Fibroblast of lung (primary cell): ENCODE results near the gene PDGFC. TPM values are rescaled to one million over a fixed set of nuclear protein-coding genes. Genes with fewer than 3 reads are reported as not detected.

Experiments used
- DNase-seq, 2 donors: peaks; one replicate each; pipeline versions ENCODE4 v3.0.0 to v3.0.0-alpha.2; 2010; ENCODE audit warnings: low read depth in 2 of 2
- H2AFZ ChIP-seq: 2 replicates; pipeline ENCODE4 v1.5.1; 2012; ENCODE audit warnings: low read length, control low read depth, inconsistent platforms
- H3K27ac ChIP-seq: 2 replicates; pipeline ENCODE4 v1.5.1; 2011; ENCODE audit warnings: low read length, control low read depth; ENCODE audit not compliant: insufficient read depth
- H3K27me3 ChIP-seq: 2 replicates; pipeline ENCODE4 v1.5.1; 2011; ENCODE audit warnings: mild to moderate bottlenecking, low read length; ENCODE audit not compliant: control insufficient read depth, insufficient read depth
- H3K36me3 ChIP-seq: 2 replicates; pipeline ENCODE4 v1.5.1; 2011; ENCODE audit warnings: low read length; ENCODE audit not compliant: control insufficient read depth, insufficient read depth
- H3K4me1 ChIP-seq: 2 replicates; pipeline ENCODE4 v1.5.1; 2011; ENCODE audit warnings: low read length; ENCODE audit not compliant: control insufficient read depth, insufficient read depth; ENCODE audit errors: extremely low read depth
- H3K4me2 ChIP-seq: 2 replicates; pipeline ENCODE4 v1.5.1; 2011; ENCODE audit warnings: low read length, control low read depth; ENCODE audit not compliant: insufficient read depth; ENCODE audit errors: extremely low read depth
- H3K4me3 ChIP-seq, 4 experiments: fragments of 200-600 bp in 1 of 4; sonication (generic) in 1 of 4; replicated peaks in 1 of 4; 2 replicates each; pipeline ENCODE4 v1.5.1; 2011 to 2016; ENCODE audit warnings: low read length in 4 of 4, low read depth in 3 of 4, mild to moderate bottlenecking in 3 of 4, control low read depth in 2 of 4, inconsistent platforms in 1 of 4, mixed read lengths in 1 of 4; ENCODE audit not compliant: insufficient read depth in 1 of 4; ENCODE audit errors: control extremely low read depth in 1 of 4
- H3K79me2 ChIP-seq: 2 replicates; pipeline ENCODE4 v1.5.1; 2012; ENCODE audit warnings: mild to moderate bottlenecking, low read length, inconsistent platforms; ENCODE audit not compliant: control insufficient read depth, insufficient read depth
- H3K9ac ChIP-seq: 2 replicates; pipeline ENCODE4 v1.5.1; 2011; ENCODE audit warnings: mild to moderate bottlenecking, low read length, control low read depth; ENCODE audit not compliant: insufficient read depth
- H3K9me3 ChIP-seq: 2 replicates; pipeline ENCODE4 v1.5.1; 2012; ENCODE audit warnings: low read depth, low read length; ENCODE audit not compliant: control insufficient read depth, insufficient read depth
- H4K20me1 ChIP-seq: 2 replicates; pipeline ENCODE4 v1.5.1; 2011; ENCODE audit warnings: low read length; ENCODE audit not compliant: control insufficient read depth, insufficient read depth; ENCODE audit errors: extremely low read depth
- EZH2 ChIP-seq: IDR thresholded peaks from 2 replicates; pipeline ENCODE4 v1.5.1; 2012; ENCODE audit warnings: low read length, control low read depth, mild to moderate bottlenecking; ENCODE audit errors: missing control alignments
- polyA plus RNA-seq, 2 donors: library from polyadenylated mRNA; depleted of rRNA in 1 of 2; stranded (reverse) in 1 of 2; unstranded in 1 of 2; fragments of >200 nt; gene quantifications; 2 replicates each; pipeline ENCODE4 v1.2.1, GENCODE V29; 2011 to 2012; ENCODE audit warnings: missing spikeins in 1 of 2
- total RNA-seq: library from RNA; depleted of rRNA; stranded (reverse); fragments of >200 nt; gene quantifications from 2 replicates; pipeline ENCODE4 v1.2.1, GENCODE V29; 2014
- TF ChIP-seq, protein P1 (sequence below), 2 donors: IDR thresholded peaks in 1 of 2; conservative IDR thresholded peaks in 1 of 2; 1 replicate in 1 of 2; 2 replicates in 1 of 2; pipeline ENCODE4 v1.5.1; 2011 to 2012; ENCODE audit warnings: low read length in 2 of 2, control low read depth in 1 of 2, inconsistent platforms in 1 of 2, low read depth in 1 of 2, mild to moderate bottlenecking in 1 of 2

PDGFC gene
- total and polyA plus RNA-seq, 2 donors (not counting 1 experiment from before 2014, with no cell fraction given): 43.4 to 103 TPM

GRCh38 chr4:157012296-157012695, 40.7 kb upstream of the PDGFC start:
- no peaks in the 10 kb centered on the region for H3K27me3 ChIP-seq
- peaks cover 5% of the 10 kb centered on the region for H3K4me1 ChIP-seq
- H3K4me3 ChIP-seq: no peak overlapping the region
- peak in 1 of 2 donors; percentile 53 for DNase-seq
- no peaks in the 10 kb centered on the region for H3K9me3 ChIP-seq
- H3K79me2 ChIP-seq: no peaks in the 10 kb centered on the region
- TF ChIP-seq, protein P1, sequence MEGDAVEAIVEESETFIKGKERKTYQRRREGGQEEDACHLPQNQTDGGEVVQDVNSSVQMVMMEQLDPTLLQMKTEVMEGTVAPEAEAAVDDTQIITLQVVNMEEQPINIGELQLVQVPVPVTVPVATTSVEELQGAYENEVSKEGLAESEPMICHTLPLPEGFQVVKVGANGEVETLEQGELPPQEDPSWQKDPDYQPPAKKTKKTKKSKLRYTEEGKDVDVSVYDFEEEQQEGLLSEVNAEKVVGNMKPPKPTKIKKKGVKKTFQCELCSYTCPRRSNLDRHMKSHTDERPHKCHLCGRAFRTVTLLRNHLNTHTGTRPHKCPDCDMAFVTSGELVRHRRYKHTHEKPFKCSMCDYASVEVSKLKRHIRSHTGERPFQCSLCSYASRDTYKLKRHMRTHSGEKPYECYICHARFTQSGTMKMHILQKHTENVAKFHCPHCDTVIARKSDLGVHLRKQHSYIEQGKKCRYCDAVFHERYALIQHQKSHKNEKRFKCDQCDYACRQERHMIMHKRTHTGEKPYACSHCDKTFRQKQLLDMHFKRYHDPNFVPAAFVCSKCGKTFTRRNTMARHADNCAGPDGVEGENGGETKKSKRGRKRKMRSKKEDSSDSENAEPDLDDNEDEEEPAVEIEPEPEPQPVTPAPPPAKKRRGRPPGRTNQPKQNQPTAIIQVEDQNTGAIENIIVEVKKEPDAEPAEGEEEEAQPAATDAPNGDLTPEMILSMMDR (conservative IDR thresholded peaks at IDR 0.05 in 1 of 2, IDR thresholded peaks at IDR 0.05 in 1 of 2; ENCODE audit: low read depth in 1 of 2, low read length in 2 of 2): no peak
- TF ChIP-seq EZH2: no peak
- no peaks in the 10 kb centered on the region for H4K20me1 ChIP-seq
- H3K36me3 ChIP-seq: no peaks in the 10 kb centered on the region
- H3K9ac ChIP-seq: no peak overlapping the region
- no peak overlapping the region for H3K4me2 ChIP-seq
- H2AFZ ChIP-seq: no peak overlapping the region
- H3K27ac ChIP-seq: no peak overlapping the region

DNA sequence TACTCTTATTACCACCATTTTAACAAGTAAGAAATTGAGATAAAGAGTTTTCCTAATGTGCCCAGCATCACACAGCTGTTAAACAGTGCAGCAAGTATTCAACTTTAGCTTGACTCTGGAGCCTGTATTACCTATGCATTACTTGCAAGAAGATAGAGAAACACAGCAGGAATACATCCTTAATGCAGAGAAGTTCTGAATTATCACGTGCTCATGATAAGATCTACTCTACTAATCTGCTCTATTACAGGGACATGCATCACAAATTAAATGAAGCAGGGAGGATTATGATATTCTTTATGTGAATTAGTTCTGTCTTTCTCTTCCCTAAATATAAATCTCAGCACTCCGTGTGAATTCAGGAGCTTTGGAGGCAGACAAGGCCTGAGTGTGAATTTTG, 39.0 kb upstream of the PDGFC start:
- Histone ChIP-seq H3K27ac (no peak overlapping the region), H3K36me3 (no peaks in the 10 kb centered on the region), H3K79me2 (no peaks in the 10 kb centered on the region), H2AFZ (no peak overlapping the region), H3K27me3 (no peaks in the 10 kb centered on the region), H3K4me3 (no peak overlapping the region), H4K20me1 (no peaks in the 10 kb centered on the region), H3K4me1 (peaks cover 5% of the 10 kb centered on the region), H3K9me3 (no peaks in the 10 kb centered on the region), H3K4me2 (no peak overlapping the region), H3K9ac (no peak overlapping the region)
- no peak for DNase-seq
- no peak for TF ChIP-seq EZH2
- TF ChIP-seq, protein P1 (conservative IDR thresholded peaks at IDR 0.05 in 1 of 2, IDR thresholded peaks at IDR 0.05 in 1 of 2; ENCODE audit: low read depth in 1 of 2, low read length in 2 of 2): no peak

DNA sequence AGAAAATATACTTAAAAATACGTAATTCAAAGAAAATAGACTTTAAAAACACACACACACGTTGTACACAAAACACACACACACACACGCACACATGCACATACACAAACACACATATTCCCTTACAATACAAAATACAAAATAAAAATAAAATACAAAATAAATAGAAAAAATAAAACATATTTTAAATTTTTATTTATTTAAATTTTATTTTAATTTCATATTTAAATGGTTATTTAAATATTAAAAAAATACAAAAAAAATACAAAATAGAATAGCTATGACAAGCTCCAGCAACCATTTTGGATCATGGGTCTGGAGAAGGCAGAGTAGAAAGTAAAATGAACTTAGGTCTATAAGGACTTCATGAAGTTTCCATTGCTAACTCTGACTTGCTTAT, 34.2 kb upstream of the PDGFC start:
- Histone ChIP-seq H2AFZ (no peak overlapping the region), H4K20me1 (no peaks in the 10 kb centered on the region), H3K27ac (no peak overlapping the region), H3K9ac (no peak overlapping the region), H3K79me2 (no peaks in the 10 kb centered on the region), H3K4me1 (no peaks in the 10 kb centered on the region), H3K4me3 (no peak overlapping the region), H3K36me3 (no peaks in the 10 kb centered on the region), H3K27me3 (no peaks in the 10 kb centered on the region), H3K9me3 (no peaks in the 10 kb centered on the region), H3K4me2 (no peak overlapping the region)
- TF ChIP-seq, protein P1 (conservative IDR thresholded peaks at IDR 0.05 in 1 of 2, IDR thresholded peaks at IDR 0.05 in 1 of 2; ENCODE audit: low read depth in 1 of 2, low read length in 2 of 2): no peak
- TF ChIP-seq EZH2: no peak
- no peak for DNase-seq
